Thoracic aorta (tissue), 2 donors: Measurements from ENCODE around the gene NMRAL1. TPM values are rescaled to one million over a fixed set of nuclear protein-coding genes. Genes with fewer than 3 reads are reported as not detected.
A peak's percentile ranks its signal among the peaks of the same experiment; 100 is the strongest.

Experiments used
- ATAC-seq: fragments of 150-250 bp; one replicate; pipeline ENCODE4 v1.8.0; 2017; ENCODE audit warnings: low read depth; ENCODE audit not compliant: insufficient number of reproducible peaks, low FRiP score
- DNase-seq: peaks from one replicate; pipeline ENCODE4 v3.0.0-alpha.2; 2020; ENCODE audit warnings: low spot score
- H3K27ac ChIP-seq, 2 donors: fragments of 200-600 bp; sonication (generic); 1 replicate in 1 of 2; 2 replicates in 1 of 2; pipeline ENCODE4 v1.5.1; 2016; ENCODE audit warnings: mild to moderate bottlenecking in 2 of 2, moderate library complexity in 2 of 2
- H3K27me3 ChIP-seq: fragments of 200-600 bp; sonication (generic); replicated peaks from 2 replicates; pipeline ENCODE4 v1.6.0; 2016; ENCODE audit warnings: mild to moderate bottlenecking; ENCODE audit not compliant: insufficient read depth
- H3K36me3 ChIP-seq: fragments of 200-600 bp; sonication (generic); one replicate; pipeline ENCODE4 v1.5.1; 2016
- H3K4me1 ChIP-seq, 2 donors: fragments of 200-600 bp; sonication (generic); 1 replicate in 1 of 2; 2 replicates in 1 of 2; pipeline versions ENCODE4 v1.5.1 to v1.6.0; 2016; ENCODE audit warnings: low read depth in 2 of 2, mild to moderate bottlenecking in 1 of 2; ENCODE audit not compliant: control insufficient read depth in 1 of 2
- H3K4me3 ChIP-seq: fragments of 200-600 bp; sonication (generic); 2 replicates; pipeline ENCODE4 v1.5.1; 2016; ENCODE audit warnings: mild to moderate bottlenecking
- H3K9me3 ChIP-seq: fragments of 200-600 bp; sonication (generic); 2 replicates; pipeline ENCODE4 v1.5.1; 2016
- CTCF ChIP-seq: fragments of 200-600 bp; sonication (generic); IDR thresholded peaks from one replicate; pipeline ENCODE4 v1.5.1; 2019; ENCODE audit warnings: antibody characterized with exemption
- total RNA-seq, 2 donors: library from RNA; depleted of rRNA; stranded (reverse); fragments of >200 nt; gene quantifications; one replicate each; pipeline versions ENCODE4 v1.1.0 to v1.2.3, GENCODE V29; 2016

Gene NMRAL1
- total RNA-seq, 2 donors from 2014 or later, result 22.8 to 23.3 TPM

DNA sequence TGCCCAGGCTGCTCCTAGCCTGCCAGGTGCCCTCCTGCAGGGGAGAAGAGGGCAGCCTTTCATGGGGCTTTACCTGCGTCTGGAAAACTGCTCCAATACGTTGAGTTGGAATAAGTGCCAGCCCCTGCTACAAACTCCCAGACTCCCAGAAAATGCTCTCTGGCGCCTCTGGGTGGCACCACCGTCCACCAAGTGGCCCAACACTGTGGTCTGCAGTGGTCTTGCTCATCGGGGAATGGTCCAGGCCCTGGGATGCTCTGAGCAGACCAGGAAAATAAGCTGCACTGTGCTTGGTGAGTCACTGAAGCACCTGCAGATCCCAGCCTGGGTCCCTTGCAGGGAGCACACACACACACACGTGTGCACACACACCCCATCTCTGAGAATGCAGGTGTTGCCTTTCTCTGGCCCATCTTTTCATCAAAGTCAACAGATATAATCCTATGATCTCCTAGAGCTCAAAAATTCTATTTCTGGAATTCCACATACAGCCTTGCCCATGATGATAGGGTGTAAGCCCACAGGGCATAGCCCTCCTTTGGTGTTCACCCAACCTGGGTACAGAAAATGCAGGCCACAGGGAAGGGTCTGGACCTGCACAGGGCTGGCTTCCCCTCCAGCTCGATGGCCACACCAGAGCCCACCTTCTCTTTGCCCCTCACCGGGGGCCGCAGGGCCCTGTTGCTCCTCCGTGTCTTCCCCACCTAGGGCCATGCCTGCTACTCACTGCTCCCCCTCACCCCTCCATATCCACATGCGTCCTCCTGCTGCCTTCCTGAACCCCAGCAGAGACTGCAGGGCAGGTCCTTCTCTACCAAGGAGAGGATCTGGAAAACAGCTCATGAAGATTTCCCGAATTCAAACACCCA is 43.6 kb upstream of the NMRAL1 start:
- Histone ChIP-seq H3K36me3 (peaks cover 3% of the 10 kb centered on the region), H3K27ac (no peak overlapping the region), H3K4me3 (no peak overlapping the region), H3K9me3 (no peaks in the 10 kb centered on the region), H3K27me3 (no peaks in the 10 kb centered on the region), H3K4me1 (peaks cover 27 to 40% of the 10 kb centered on the region in 2 donors)
- TF ChIP-seq CTCF, result peak; percentile 46
- DNase-seq (no peak), ATAC-seq (no peak)

- DNase-seq, result no peak
- ATAC-seq, result no peak
- H3K4me1 ChIP-seq, result peaks cover 22 to 33% of the 10 kb centered on the region in 2 donors
Observed at GRCh38 chr16:4515611-4516233, 41.3 kb upstream of the NMRAL1 start.

GRCh38 chr16:4514606-4515005 is 40.2 kb upstream of the NMRAL1 start:
- H3K9me3 ChIP-seq, result no peaks in the 10 kb centered on the region
- TF ChIP-seq CTCF, result no peak
- no peak overlapping the region for H3K4me3 ChIP-seq
- H3K27me3 ChIP-seq, result no peaks in the 10 kb centered on the region
- ATAC-seq (no peak), DNase-seq (no peak)
- H3K36me3 ChIP-seq, result peaks cover 25% of the 10 kb centered on the region
- H3K27ac ChIP-seq, result peak overlapping the region; percentile 40 to 66
- peaks cover 22 to 33% of the 10 kb centered on the region in 2 donors for H3K4me1 ChIP-seq

More at GRCh38 chr16:4515611-4516233, 41.3 kb upstream of the NMRAL1 start:
- Histone ChIP-seq H3K4me3 (peak overlapping the region; percentile 5), H3K27ac (peak overlapping the region in 1 of 2 donors; percentile 66), H3K36me3 (peaks cover 19% of the 10 kb centered on the region), H3K27me3 (no peaks in the 10 kb centered on the region), H3K9me3 (no peaks in the 10 kb centered on the region)
- no peak for TF ChIP-seq CTCF

- Histone ChIP-seq H3K27ac (peak overlapping the region in 1 of 2 donors; percentile 66), H3K9me3 (no peaks in the 10 kb centered on the region), H3K4me3 (no peak overlapping the region), H3K27me3 (no peaks in the 10 kb centered on the region), H3K4me1 (peaks cover 22 to 33% of the 10 kb centered on the region in 2 donors), H3K36me3 (peaks cover 30% of the 10 kb centered on the region)
- ATAC-seq (no peak), DNase-seq (no peak)
- no peak for TF ChIP-seq CTCF
Observed at GRCh38 chr16:4513881-4514280, 39.5 kb upstream of the NMRAL1 start.
